GM19025 (cell line): ENCODE data around the gene P4HA1.
"Not testable (repeated sequence)": the region's sequence is repeated elsewhere in the genome, so short reads cannot be mapped to it uniquely, and the experiment has no call there.

ENCODE experiments used
- ATAC-seq: cut with Tn5 transposase; IDR thresholded peaks from one replicate; pipeline ENCODE4 v1.9.1; 2021; ENCODE audit warnings: mild to moderate bottlenecking, low read depth, moderate library complexity; ENCODE audit not compliant: unreplicated experiment

P4HA1 gene

GRCh38 chr10:73044378-73045285 is 52.0 kb downstream of the P4HA1 start:
- ATAC-seq = no peak

DNA sequence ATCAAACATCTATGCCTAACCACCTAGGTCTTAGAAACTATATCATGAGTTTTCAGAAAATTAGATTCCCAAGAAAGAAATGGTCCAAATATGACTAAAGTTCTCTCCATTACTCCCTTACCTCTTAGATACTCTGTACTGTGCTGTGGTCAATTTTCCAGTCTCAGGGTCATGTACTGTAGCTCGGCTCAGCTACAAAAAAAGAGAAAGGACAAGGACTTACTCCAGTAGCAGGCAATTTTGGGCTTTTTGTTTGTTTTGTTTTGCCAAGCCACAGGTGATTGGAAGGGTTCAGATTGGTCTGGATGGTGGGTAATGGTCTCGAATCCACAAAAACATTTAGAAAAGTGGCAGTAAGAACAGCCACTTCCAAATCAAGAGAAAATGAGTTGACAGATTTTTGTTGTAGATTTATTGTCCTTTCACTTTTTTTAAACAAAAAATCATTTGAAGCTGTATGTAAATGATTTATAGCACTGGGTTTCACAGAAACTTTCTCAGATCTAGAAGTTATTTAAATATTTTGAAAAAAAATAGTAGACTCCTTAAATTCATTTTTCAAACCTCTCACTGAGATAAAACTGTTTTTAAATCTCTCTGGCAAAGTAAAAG is 52.8 kb downstream of the P4HA1 start:
- ATAC-seq = no peak

DNA sequence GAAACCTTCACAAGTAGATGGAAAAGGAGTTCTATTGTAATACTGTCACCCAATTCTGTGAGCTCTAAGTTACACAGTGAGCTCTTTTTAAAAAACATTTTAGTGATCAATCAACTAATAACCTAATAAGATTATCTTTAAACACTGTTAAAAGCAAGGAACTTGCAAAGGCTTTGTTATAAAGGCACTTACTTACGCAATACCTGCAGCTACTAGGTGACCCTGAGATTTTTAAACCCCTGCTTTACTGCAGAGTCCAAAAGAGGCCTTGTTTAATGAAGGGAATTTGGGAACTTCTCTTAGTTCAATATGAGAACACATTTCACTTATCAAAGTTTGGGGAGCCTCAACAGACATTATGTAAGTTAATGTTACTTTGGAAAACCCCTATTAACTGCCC is 53.3 kb downstream of the P4HA1 start:
- no peak for ATAC-seq

DNA sequence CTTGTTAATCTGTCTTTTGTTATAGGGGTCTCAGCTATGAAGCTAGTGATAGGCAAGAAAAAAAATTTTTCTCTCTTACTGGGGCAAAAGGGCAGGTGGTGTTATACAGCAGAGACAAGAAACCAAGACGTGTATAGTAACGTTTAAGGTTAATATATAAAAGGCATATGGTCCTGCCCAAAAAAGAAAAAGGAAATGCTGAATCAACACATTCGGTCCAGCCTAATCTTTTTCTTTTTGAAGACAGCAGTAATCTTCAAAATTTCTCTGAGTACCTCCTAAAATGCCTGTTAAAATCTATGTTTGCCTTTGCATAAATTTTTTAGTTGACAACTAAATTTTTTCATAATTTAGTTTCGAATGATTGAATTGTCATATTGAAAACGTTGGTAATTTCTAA is 54.5 kb downstream of the P4HA1 start:
- ATAC-seq = no peak

GRCh38 chr10:73039635-73040034 is 57.0 kb downstream of the P4HA1 start:
- ATAC-seq = no peak

- ATAC-seq = not testable (repeated sequence)
Observed at GRCh38 chr10:73036285-73036684, 60.4 kb downstream of the P4HA1 start.

DNA sequence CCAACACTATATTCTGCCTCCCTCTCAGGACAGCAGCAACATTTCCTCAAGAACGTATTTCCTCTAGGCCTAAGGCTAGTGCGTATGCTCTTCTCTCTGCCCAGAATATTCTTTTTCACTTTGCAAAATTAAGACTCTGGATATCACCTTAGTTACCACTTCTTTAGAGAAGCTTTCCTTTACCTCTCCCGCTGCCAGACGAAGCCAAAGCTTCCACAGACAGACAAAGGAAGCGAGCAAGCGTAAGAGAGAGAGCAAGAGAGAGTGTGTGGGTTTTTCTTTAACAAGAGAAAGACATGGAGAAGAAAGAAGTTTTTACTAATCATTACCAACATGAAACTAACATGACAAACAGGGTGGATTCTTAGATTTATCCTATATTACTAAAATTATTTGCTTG is 64.1 kb downstream of the P4HA1 start:
- no peak for ATAC-seq

DNA sequence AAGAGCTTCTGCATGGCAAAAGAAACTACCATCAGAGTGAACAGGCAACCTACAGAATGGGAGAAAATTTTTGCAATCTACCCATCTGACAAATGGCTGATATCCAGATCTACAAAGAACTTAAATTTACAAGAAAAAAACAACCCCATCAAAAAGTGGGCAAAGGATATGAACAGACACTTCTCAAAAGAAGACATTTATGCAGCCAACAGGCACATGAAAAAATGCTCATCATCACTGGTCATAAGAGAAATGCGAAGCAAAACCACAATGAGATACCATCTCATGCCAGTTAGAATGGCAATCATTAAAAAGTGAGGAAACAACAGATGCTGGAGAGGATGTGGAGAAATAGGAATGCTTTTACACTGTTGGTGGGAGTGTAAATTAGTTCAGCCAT is 70.0 kb downstream of the P4HA1 start:
- ATAC-seq = not testable (repeated sequence)

DNA sequence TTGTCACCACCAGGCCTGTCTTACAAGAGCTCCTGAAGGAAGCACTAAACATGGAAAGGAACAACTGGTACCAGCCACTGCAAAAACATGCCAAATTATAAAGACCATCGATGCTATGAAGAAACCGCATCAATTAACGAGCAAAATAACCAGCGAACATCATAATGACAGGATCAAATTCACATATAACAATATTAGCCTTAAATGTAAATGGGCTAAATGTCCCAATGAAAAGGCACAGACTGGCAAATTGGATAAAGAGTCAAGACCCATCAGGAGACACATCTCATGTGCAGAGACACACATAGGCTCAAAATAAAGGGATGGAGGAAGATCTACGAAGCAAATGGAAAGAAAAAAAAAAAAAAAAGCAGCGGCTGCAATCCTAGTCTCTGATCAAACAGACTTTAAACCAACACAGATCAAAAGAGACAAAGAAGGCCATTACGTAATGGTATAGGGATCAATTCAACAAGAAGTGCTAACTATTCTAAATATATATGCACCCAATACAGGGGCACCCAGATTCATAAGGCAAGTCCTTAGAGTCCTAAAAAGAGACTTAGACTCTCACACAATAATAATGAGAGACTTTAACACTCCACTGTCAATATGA is 73.1 kb downstream of the P4HA1 start:
- not testable (repeated sequence) for ATAC-seq

DNA sequence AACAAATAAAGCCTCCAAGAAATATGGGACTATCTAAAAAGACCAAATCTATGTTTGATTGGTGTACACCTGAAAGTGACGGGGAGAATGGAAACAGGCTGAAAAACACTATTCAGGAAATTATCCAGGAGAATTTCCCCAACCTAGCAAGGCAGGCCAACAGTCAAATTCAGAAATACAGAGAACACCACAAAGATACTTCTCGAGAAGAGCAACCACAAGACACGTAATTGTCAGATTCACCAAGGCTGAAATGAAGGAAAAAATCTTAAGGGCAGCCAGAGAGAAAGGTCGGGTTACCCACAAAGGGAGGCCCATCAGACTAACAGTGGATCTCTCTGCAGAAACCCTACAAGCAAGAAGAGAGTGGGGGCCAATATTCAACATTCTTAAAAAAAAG is 73.7 kb downstream of the P4HA1 start:
- not testable (repeated sequence) for ATAC-seq

DNA sequence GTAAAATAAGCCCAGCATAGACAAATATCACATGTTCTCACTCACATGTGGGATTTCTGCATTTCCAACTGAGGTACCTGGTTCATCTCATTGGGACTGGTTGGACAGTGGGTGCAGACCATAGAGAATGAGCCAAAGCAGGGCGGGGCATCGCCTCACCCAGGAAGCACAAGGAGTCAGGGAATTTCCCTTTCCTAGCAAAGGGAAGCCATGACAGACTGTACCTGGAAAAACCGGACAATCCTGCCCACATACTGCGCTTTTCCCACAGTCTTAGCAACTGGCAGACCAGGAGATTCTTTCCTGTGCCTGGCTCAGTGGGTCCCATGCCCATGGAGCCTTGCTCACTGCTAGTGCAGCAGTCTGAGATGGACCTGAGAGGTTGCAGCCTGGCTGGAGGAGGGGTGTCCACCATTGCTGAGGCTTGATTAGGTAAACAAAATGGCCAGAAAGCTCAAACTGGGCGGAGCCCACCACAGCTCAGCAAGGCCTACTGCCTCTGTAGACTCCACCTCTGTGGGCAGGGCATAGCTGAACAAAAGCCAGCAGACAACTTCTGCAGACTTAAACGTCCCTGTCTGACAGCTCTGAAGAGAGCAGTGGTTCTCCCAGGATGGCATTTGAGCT is 75.0 kb downstream of the P4HA1 start:
- not testable (repeated sequence) for ATAC-seq

GRCh38 chr10:73021050-73021449 is 75.6 kb downstream of the P4HA1 start:
- ATAC-seq = no peak

DNA sequence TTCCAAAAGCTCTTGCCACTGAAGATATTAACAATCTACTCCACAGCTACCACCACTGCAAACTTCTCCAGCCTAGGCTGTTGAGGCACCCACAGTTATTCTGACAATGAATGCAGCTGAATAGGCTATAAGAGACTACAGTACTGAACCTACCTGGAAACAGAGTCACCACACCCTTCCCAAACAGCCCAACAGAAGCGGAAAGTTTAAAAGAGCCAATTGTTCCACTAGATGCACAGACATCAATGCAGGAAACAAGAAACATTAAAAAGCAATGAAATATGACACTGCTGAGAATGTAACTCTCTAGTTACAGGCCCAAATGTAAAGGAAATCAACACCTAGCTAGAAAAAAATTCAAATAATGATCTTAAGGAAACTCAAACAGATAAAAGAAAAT is 77.6 kb downstream of the P4HA1 start:
- no peak for ATAC-seq

GRCh38 chr10:73018632-73019031 is 78.0 kb downstream of the P4HA1 start:
- no peak for ATAC-seq

DNA sequence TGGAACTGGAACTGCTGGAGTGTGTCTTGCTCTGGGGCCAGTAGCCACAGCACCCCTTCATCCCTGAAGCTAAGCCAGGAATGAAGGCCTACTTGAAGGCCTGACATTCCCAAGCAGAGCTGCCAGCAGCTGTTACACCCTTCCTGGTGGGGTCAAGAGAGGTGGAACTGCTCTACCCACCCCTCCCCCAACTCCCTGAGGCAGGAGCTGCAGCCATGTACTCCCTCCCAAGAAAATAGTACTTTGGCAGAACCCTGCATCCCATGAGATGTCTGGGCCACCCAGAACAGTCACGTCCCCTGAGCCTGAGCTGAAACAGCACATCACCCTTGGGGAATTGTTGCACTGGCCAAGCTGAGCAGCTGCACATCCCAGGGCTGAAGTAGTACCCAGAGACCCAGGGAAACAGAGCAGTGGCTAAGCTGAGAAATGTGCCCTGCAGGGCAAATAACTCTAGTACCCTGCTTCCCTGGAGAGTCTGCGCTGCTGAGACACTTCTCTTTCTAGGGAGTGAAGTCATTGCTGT is 78.6 kb downstream of the P4HA1 start:
- ATAC-seq = no peak

DNA sequence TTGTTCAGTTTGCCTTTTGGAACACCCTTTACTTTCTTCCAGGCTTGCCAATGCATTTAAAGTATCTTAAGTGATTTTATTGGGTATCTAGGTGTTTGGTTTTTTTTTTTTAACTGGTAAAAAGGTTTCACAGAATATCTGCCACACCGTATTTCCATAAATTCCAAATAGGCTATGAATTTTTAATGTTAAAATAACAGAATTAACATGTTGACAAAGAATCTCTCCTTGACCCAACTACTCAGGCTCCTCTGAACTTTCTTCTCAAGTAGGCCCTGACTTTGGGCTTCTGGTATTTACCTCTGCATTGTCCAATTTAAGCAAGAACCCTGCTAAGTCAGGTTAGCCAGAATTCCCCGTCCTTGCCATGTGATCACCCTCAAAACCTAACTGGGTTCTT is 80.9 kb downstream of the P4HA1 start:
- no peak for ATAC-seq

- no peak for ATAC-seq
Observed at GRCh38 chr10:73003822-73004221, 92.8 kb downstream of the P4HA1 start.

DNA sequence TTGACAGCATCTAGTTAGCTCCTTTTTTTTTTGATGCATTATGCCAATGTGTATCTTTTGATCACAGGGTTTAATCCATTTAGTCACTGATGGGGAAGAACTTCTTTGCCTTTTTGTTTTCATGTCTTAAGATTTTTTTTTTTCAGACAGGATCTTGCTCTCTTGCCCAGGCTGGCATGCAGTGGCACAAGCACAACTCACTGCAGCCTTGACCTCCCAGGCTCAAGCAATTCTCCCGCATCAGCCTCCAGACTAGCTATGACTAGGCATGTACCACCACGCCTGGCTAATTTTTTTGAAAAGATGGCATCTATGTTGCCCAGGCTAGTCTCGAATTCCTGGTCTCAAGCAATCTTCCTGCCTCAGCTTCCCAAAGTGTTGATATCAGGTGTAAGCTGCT is 95.7 kb downstream of the P4HA1 start:
- no peak for ATAC-seq

DNA sequence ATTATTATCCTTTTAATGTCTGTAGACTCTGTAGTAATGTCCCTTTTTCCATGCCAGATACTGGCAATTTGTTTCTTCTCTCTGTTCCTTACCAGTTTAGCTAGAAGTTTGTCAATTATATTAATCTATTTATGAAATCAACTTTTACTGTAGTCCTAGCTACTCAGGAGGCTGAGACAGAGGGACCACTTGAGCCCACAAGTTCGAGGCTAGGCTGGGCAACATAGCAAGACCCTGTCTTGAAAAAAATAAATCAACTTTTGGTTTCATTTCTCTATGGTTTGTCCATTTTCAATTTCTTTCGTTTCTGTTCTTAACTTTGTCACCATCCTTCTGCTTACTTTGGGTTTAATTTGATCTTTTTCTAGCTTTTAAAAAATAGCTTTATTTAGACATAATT is 99.6 kb downstream of the P4HA1 start:
- no peak for ATAC-seq

GRCh38 chr10:72995459-72995858 is 101.2 kb downstream of the P4HA1 start:
- not testable (repeated sequence) for ATAC-seq

DNA sequence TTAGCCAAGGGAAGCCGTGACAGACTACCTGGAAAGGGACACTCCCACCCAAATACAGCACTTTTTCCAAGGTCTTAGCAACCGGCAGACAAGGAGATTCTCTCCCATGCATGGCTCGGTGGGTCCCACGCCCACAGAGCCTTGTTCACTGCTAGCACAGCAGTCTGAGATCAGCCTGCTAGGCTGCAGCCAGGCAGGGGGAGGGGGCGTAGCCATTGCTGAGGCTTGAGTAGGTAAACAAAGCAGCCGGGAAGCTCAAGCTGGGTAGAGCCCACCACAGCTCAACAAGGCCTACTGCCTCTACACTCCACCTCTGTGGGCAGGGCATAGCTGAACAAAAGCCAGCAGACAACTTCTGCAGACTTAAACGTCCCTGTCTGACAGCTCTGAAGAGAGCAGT is 106.9 kb downstream of the P4HA1 start:
- ATAC-seq = not testable (repeated sequence)
